H9 (cell line): ENCODE data around the gene BICDL1. TPM values are rescaled to one million over a fixed set of nuclear protein-coding genes. Genes with fewer than 3 reads are reported as not detected.

ENCODE experiments used
- DNase-seq: peaks from one replicate; pipeline ENCODE4 v3.0.0-alpha.2; 2017
- H2AFZ ChIP-seq: one replicate; pipeline ENCODE4 v1.6.1; 2013; ENCODE audit warnings: mild to moderate bottlenecking, low read length, control low read depth, moderate library complexity
- H2AK5ac ChIP-seq: 2 replicates; pipeline ENCODE4 v1.6.1; 2013; ENCODE audit warnings: low read length, control low read depth, mixed read lengths; ENCODE audit not compliant: insufficient read length
- H2BK120ac ChIP-seq: one replicate; pipeline ENCODE4 v1.6.1; 2013; ENCODE audit warnings: low read depth, mild to moderate bottlenecking, low read length, control low read depth, inconsistent platforms; ENCODE audit not compliant: poor library complexity, severe bottlenecking
- H2BK12ac ChIP-seq: 2 replicates; pipeline ENCODE4 v1.6.1; 2013; ENCODE audit warnings: low read length, control low read depth, mixed read lengths, low read depth; ENCODE audit not compliant: insufficient read length
- H2BK15ac ChIP-seq: 2 replicates; pipeline ENCODE4 v1.6.1; 2013; ENCODE audit warnings: low read depth, low read length, control low read depth
- H2BK20ac ChIP-seq: one replicate; pipeline ENCODE4 v1.6.1; 2013; ENCODE audit warnings: low read depth, mild to moderate bottlenecking, low read length, control low read depth, inconsistent platforms; ENCODE audit not compliant: poor library complexity, severe bottlenecking
- H2BK5ac ChIP-seq: 2 replicates; pipeline ENCODE4 v1.6.1; 2013; ENCODE audit warnings: low read length, control low read depth, mixed read lengths; ENCODE audit not compliant: insufficient read length
- H3K14ac ChIP-seq: 2 replicates; pipeline ENCODE4 v1.6.1; 2013; ENCODE audit warnings: low read length, control low read depth; ENCODE audit not compliant: insufficient read depth
- H3K18ac ChIP-seq: 2 replicates; pipeline ENCODE4 v1.6.1; 2013; ENCODE audit warnings: low read depth, mild to moderate bottlenecking, mixed read lengths, low read length, control low read depth; ENCODE audit not compliant: insufficient read length
- H3K23ac ChIP-seq: 2 replicates; pipeline ENCODE4 v1.6.1; 2013; ENCODE audit warnings: low read length, control low read depth, mixed read lengths, low read depth; ENCODE audit not compliant: insufficient read length
- H3K23me2 ChIP-seq: 2 replicates; pipeline ENCODE4 v1.6.1; 2013; ENCODE audit warnings: low read depth, mild to moderate bottlenecking, mixed read lengths, low read length, control low read depth; ENCODE audit not compliant: insufficient read length, poor library complexity, severe bottlenecking
- H3K27ac ChIP-seq: 2 replicates; pipeline ENCODE4 v1.5.1; 2013; ENCODE audit warnings: low read length, control low read depth, mixed read lengths, low read depth; ENCODE audit not compliant: insufficient read length
- H3K27me3 ChIP-seq: 2 replicates; pipeline ENCODE4 v1.6.1; 2013; ENCODE audit warnings: low read length, control low read depth, inconsistent platforms; ENCODE audit not compliant: insufficient read depth
- H3K4ac ChIP-seq: 2 replicates; pipeline ENCODE4 v1.6.1; 2013; ENCODE audit warnings: low read depth, mild to moderate bottlenecking, control low read depth, inconsistent platforms, low read length, moderate library complexity
- H3K4me1 ChIP-seq: 2 replicates; pipeline ENCODE4 v1.6.1; 2013; ENCODE audit warnings: low read length, control low read depth, inconsistent platforms; ENCODE audit not compliant: insufficient read depth
- H3K4me2 ChIP-seq: 2 replicates; pipeline ENCODE4 v1.6.1; 2013; ENCODE audit warnings: low read length, control low read depth, mixed read lengths; ENCODE audit not compliant: insufficient read length, insufficient read depth
- H3K56ac ChIP-seq: 2 replicates; pipeline ENCODE4 v1.6.1; 2013; ENCODE audit warnings: low read depth, mild to moderate bottlenecking, mixed read lengths, low read length, control low read depth; ENCODE audit not compliant: insufficient read length
- H3K79me1 ChIP-seq: 2 replicates; pipeline ENCODE4 v1.6.1; 2013; ENCODE audit warnings: low read depth, mild to moderate bottlenecking, moderate library complexity, low read length, control low read depth, inconsistent platforms; ENCODE audit not compliant: insufficient read depth, poor library complexity, severe bottlenecking
- H3K79me2 ChIP-seq: 2 replicates; pipeline ENCODE4 v1.6.1; 2013; ENCODE audit warnings: low read length, control low read depth, inconsistent platforms; ENCODE audit not compliant: insufficient read depth
- H3K9ac ChIP-seq: 2 replicates; pipeline ENCODE4 v1.6.1; 2013; ENCODE audit warnings: low read length, control low read depth, mixed read lengths; ENCODE audit not compliant: insufficient read length; ENCODE audit errors: extremely low read depth
- H3K9me3 ChIP-seq: one replicate; pipeline ENCODE4 v1.6.1; 2013; ENCODE audit warnings: low read depth, low read length, inconsistent platforms; ENCODE audit not compliant: control insufficient read depth
- H3T11ph ChIP-seq: one replicate; pipeline ENCODE4 v1.6.1; 2013; ENCODE audit warnings: mild to moderate bottlenecking, low read length, control low read depth, inconsistent platforms
- H4K20me1 ChIP-seq: one replicate; pipeline ENCODE4 v1.6.1; 2013; ENCODE audit not compliant: control insufficient read depth, insufficient read length, insufficient read depth
- H4K5ac ChIP-seq: 2 replicates; pipeline ENCODE4 v1.6.1; 2013; ENCODE audit warnings: low read depth, mild to moderate bottlenecking, mixed read lengths, low read length, control low read depth; ENCODE audit not compliant: insufficient read length
- H4K8ac ChIP-seq: replicated peaks from 2 replicates; pipeline ENCODE4 v1.6.1; 2013; ENCODE audit warnings: low read length, control low read depth, mixed read lengths, low read depth; ENCODE audit not compliant: insufficient read length
- H4K91ac ChIP-seq: 2 replicates; pipeline ENCODE4 v1.6.1; 2013; ENCODE audit warnings: low read depth, mild to moderate bottlenecking, moderate library complexity, mixed read lengths, low read length, control low read depth; ENCODE audit not compliant: insufficient read length
- H3K27ac Mint-ChIP-seq, 3 experiments: 2 replicates in 2 of 3; 3 replicates in 1 of 3; pipeline ENCODE4 v1.8.0; 2020 to 2021; ENCODE audit warnings: mixed read lengths in 3 of 3, mild to moderate bottlenecking in 1 of 3, moderate library complexity in 1 of 3
- H3K27me3 Mint-ChIP-seq: 2 replicates; pipeline ENCODE4 v1.8.0; 2021; ENCODE audit warnings: low read depth, mild to moderate bottlenecking, moderate library complexity, mixed read lengths
- H3K36me3 Mint-ChIP-seq, 3 experiments: 2 replicates in 2 of 3; 3 replicates in 1 of 3; pipeline ENCODE4 v1.8.0; 2020 to 2021; ENCODE audit warnings: low read depth in 3 of 3, mixed read lengths in 3 of 3; ENCODE audit not compliant: insufficient read depth in 1 of 3
- H3K4me1 Mint-ChIP-seq, 2 experiments: 2 replicates each; pipeline ENCODE4 v1.8.0; 2020; ENCODE audit warnings: mixed read lengths in 2 of 2
- H3K4me3 Mint-ChIP-seq, 2 experiments: 2 replicates in 1 of 2; 3 replicates in 1 of 2; pipeline ENCODE4 v1.8.0; 2020 to 2021; ENCODE audit warnings: mild to moderate bottlenecking in 2 of 2, mixed read lengths in 2 of 2, moderate library complexity in 1 of 2
- H3K9me3 Mint-ChIP-seq, 2 experiments: 2 replicates in 1 of 2; 3 replicates in 1 of 2; pipeline ENCODE4 v1.8.0; 2020; ENCODE audit warnings: mild to moderate bottlenecking in 2 of 2, mixed read lengths in 2 of 2, moderate library complexity in 1 of 2
- CTCF ChIP-seq: fragments of 200-600 bp; sonication (generic); conservative IDR thresholded peaks from 3 replicates; pipeline ENCODE4 v1.8.0; 2021; ENCODE audit warnings: antibody characterized with exemption, mild to moderate bottlenecking
- WGBS: extraction: QIAGEN DNeasy Blood & Tissue Kit; methylation state at CpG from one replicate; pipeline ENCODE4 v1.1.7; 2013; ENCODE audit warnings: missing lambda C conversion rate, low lambda C conversion rate, mixed read lengths; ENCODE audit not compliant: insufficient read length; ENCODE audit errors: extremely low coverage; 5-methylcytosine and 5-hydroxymethylcytosine counted together
- total RNA-seq: library from RNA; stranded (reverse); gene quantifications from 2 replicates; pipeline ENCODE4 v1.2.1, GENCODE V29; 2021

The BICDL1 gene
- total RNA-seq, 1 experiment from 2014 or later, result 13.8 TPM

DNA sequence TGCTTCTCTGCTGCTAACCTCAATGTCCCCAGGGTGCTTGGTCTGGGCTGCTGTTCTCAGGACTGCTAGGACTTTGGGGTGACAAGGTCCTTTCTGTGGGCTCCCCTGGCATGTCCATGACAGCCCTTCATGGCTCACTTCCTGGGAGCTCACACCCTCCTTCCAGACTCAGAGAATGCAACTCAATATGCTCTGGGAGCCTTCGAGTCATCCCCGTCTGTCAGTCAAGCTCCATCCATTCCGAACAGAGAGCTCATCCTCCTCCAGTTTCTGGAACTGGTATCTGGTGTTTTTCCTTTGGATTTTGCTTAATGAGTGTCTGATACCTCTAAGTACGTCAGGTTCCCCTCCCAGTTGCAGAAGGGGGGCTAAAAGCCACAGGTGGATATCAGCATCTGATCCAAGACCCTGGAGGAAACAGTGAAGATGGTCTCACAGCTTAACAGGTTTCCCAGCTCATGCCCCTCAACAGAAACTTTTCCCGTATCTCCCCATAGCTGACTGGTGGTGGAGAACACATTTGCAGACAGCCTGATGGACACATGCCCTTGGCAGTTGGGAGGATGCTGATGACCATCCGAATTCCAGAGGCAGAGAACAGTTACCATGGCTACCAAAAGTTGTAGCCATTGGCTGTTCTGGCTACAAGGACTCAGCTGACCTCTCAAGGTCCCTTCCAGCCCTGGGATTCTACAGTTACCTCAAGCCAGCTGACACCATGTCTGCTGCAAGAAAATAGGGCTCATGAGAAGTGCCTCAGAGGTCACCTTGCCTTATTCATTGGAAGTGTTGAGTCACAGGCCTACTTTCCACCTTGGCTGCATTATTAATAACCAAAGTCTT lies 137.0 kb downstream of the BICDL1 start:
- Histone ChIP-seq H3K23me2 (no peaks in the 10 kb centered on the region), H3K14ac (no peak overlapping the region), H3K9ac (no peak overlapping the region), H2AK5ac (no peak overlapping the region), H3K27me3 (no peaks in the 10 kb centered on the region), H3K4me1 (peaks cover 3% of the 10 kb centered on the region; the same call in 1 of the 2 replicates), H2BK120ac (no peak overlapping the region), H2AFZ (no peak overlapping the region), H3T11ph (no peak overlapping the region), H3K18ac (no peak overlapping the region), H2BK15ac (no peak overlapping the region), H4K91ac (no peak overlapping the region), H3K79me2 (no peaks in the 10 kb centered on the region), H3K4me2 (no peak overlapping the region), H4K20me1 (no peaks in the 10 kb centered on the region), H4K8ac (no peak overlapping the region), H3K23ac (no peak overlapping the region), H3K4ac (no peak overlapping the region), H3K27ac (no peak overlapping the region), H2BK5ac (no peak overlapping the region), H3K9me3 (no peaks in the 10 kb centered on the region), H3K56ac (no peak overlapping the region), H4K5ac (no peak overlapping the region), H2BK20ac (no peak overlapping the region), H3K79me1 (no peaks in the 10 kb centered on the region), H2BK12ac (no peak overlapping the region)
- peaks cover 12 to 20% of the 10 kb centered on the region in 2 experiments for H3K4me1 Mint-ChIP-seq
- H3K36me3 Mint-ChIP-seq, result peaks cover 25 to 57% (median 41%) of the 10 kb centered on the region in 3 experiments; a peak in 6 of 7 replicates
- H3K4me3 Mint-ChIP-seq, result no peak overlapping the region
- no peak overlapping the region; a peak in 2 of 7 replicates for H3K27ac Mint-ChIP-seq
- WGBS, result no CpG with 5 or more reads among the region's 6 CpGs
- no peaks in the 10 kb centered on the region for H3K27me3 Mint-ChIP-seq
- no peak for DNase-seq
- TF ChIP-seq CTCF, result no peak
- no peaks in the 10 kb centered on the region for H3K9me3 Mint-ChIP-seq
